Upper lobe of left lung (tissue), 4 donors: ENCODE results near the gene SIGLEC10.

Experiments used
- EP300 ChIP-seq, 4 donors: sonication (generic); formaldehyde crosslinking; IDR thresholded peaks; one replicate each; pipeline ENCODE4 v1.5.1; 2017; ENCODE audit warnings: antibody characterized with exemption in 4 of 4, control low read depth in 2 of 4
- TF ChIP-seq, protein P1 (sequence below), 6 experiments: fragments of 450-650 bp in 4 of 6; fragments of 200-600 bp in 2 of 6; sonication (generic) in 2 of 6; IDR thresholded peaks; one replicate each; pipeline ENCODE4 v1.5.1; 2016 to 2019; ENCODE audit warnings: antibody characterized with exemption in 6 of 6

DNA sequence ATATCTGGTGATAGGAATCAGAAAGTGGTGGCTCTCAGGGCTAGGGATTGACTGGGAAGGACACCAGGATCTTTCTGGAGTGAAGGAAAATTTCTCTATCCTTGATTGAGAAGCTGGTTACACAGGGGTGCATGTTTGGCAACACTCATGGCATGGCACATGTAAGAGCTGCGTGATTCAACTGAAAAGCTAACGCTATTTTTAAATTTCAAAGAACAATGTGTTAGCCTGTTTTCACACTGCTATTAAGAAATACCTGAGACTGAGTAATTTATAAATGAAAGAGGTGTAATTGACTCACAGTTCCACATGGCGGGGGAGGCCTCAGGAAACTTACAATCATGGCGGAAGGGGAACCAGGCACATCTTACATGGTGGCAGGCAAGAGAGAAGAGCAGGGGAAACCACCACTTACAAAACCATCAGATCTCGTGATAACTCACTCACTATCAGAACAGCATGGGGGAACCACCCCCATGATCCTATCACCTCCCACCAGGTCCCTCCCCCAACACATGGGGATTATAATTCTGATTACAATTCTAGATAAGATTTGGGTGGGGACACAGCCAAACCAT is 33.4 kb upstream of the SIGLEC10 start:
- TF ChIP-seq, protein P1, sequence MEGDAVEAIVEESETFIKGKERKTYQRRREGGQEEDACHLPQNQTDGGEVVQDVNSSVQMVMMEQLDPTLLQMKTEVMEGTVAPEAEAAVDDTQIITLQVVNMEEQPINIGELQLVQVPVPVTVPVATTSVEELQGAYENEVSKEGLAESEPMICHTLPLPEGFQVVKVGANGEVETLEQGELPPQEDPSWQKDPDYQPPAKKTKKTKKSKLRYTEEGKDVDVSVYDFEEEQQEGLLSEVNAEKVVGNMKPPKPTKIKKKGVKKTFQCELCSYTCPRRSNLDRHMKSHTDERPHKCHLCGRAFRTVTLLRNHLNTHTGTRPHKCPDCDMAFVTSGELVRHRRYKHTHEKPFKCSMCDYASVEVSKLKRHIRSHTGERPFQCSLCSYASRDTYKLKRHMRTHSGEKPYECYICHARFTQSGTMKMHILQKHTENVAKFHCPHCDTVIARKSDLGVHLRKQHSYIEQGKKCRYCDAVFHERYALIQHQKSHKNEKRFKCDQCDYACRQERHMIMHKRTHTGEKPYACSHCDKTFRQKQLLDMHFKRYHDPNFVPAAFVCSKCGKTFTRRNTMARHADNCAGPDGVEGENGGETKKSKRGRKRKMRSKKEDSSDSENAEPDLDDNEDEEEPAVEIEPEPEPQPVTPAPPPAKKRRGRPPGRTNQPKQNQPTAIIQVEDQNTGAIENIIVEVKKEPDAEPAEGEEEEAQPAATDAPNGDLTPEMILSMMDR (IDR thresholded peaks at IDR 0.05): no peak
- no peak for TF ChIP-seq EP300 (IDR thresholded peaks at IDR 0.05)
